Gastroesophageal sphincter (tissue), 4 donors: ENCODE results near the gene ATXN7L3. TPM values are rescaled to one million over a fixed set of nuclear protein-coding genes. Genes with fewer than 3 reads are reported as not detected.
A peak's percentile ranks its signal among the peaks of the same experiment; 100 is the strongest.

Experiments used
- ATAC-seq: fragments of 150-250 bp; one replicate; pipeline ENCODE4 v1.9.1; 2016; ENCODE audit warnings: mild to moderate bottlenecking, moderate library complexity
- H3K27ac ChIP-seq, 4 donors: fragments of 200-600 bp; sonication (generic) in 3 of 4; 1 replicate in 3 of 4; 2 replicates in 1 of 4; pipeline ENCODE4 v1.5.1; 2016 to 2019
- H3K27me3 ChIP-seq: fragments of 200-600 bp; sonication (generic); one replicate; pipeline ENCODE4 v1.5.1; 2019
- H3K36me3 ChIP-seq, 2 donors: fragments of 200-600 bp; sonication (generic); one replicate each; pipeline ENCODE4 v1.5.1; 2019; ENCODE audit warnings: control low read depth in 1 of 2
- H3K4me1 ChIP-seq, 3 donors: fragments of 200-600 bp; sonication (generic); 1 replicate in 2 of 3; 2 replicates in 1 of 3; pipeline ENCODE4 v1.5.1; 2016 to 2019; ENCODE audit warnings: control low read depth in 2 of 3
- H3K4me3 ChIP-seq, 2 donors: fragments of 200-600 bp; sonication (generic); one replicate each; pipeline ENCODE4 v1.5.1; 2019; ENCODE audit warnings: mild to moderate bottlenecking in 1 of 2, moderate library complexity in 1 of 2
- H3K9me3 ChIP-seq, 3 donors: fragments of 200-600 bp; sonication (generic); one replicate each; pipeline ENCODE4 v1.5.1; 2017 to 2019; ENCODE audit warnings: control low read depth in 2 of 3
- EP300 ChIP-seq: sonication (generic); formaldehyde crosslinking; IDR thresholded peaks from one replicate; pipeline ENCODE4 v1.6.1; 2017; ENCODE audit warnings: antibody characterized with exemption, mild to moderate bottlenecking
- POLR2A ChIP-seq, 2 donors: fragments of 450-650 bp; IDR thresholded peaks; one replicate each; pipeline ENCODE4 v1.6.1; 2017; ENCODE audit warnings: antibody characterized with exemption in 2 of 2, mild to moderate bottlenecking in 2 of 2, moderate library complexity in 1 of 2
- POLR2AphosphoS5 ChIP-seq: sonication (generic); formaldehyde crosslinking; IDR thresholded peaks from one replicate; pipeline ENCODE4 v1.6.1; 2017; ENCODE audit warnings: antibody characterized with exemption
- WGBS, 2 donors: methylation state at CpG; one replicate each; pipeline ENCODE4 v1.1.5; 2018; ENCODE audit warnings: low coverage in 1 of 2; 5-methylcytosine and 5-hydroxymethylcytosine counted together
- total RNA-seq, 4 donors: library from RNA; depleted of rRNA; stranded (reverse); fragments of >200 nt; gene quantifications; one replicate each; pipeline ENCODE4 v1.1.0, GENCODE V29; 2016
- TF ChIP-seq, protein P1 (sequence below), 4 experiments: fragments of 200-600 bp in 2 of 4; fragments of 450-650 bp in 2 of 4; sonication (generic) in 1 of 4; IDR thresholded peaks; one replicate each; pipeline ENCODE4 v1.5.1; 2017 to 2019; ENCODE audit warnings: antibody characterized with exemption in 4 of 4, mild to moderate bottlenecking in 2 of 4, moderate library complexity in 2 of 4

The ATXN7L3 gene
- total RNA-seq, 4 donors from 2014 or later: 33.2 to 63.0 (median 49.0) TPM

DNA sequence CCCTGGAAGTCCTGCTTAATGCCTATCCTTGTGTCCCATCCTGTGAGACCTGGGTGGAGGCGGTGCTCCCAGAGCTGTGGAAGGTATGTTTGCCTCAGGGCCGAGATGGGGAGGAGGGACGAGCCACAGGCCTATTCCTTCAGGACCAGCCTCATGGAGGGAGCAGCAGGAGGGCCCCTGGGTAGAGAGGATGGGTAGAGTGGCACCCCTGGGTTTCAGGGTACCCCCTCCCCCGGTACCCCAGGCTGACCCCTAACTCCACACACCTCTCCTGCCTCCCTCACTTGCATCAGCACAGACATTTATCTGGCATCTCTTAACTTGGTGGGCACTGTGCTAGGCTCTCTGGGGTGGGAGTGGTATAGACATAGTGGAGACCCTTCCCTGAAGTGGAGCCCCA, 22.0 kb downstream of the ATXN7L3 start:
- H3K36me3 ChIP-seq: peaks cover 0 to 61% of the 10 kb centered on the region in 2 donors
- H3K27me3 ChIP-seq: no peaks in the 10 kb centered on the region
- no CpG with 5 or more reads among the region's 4 CpGs for WGBS, 2 donors
- TF ChIP-seq POLR2A (IDR thresholded peaks at IDR 0.05) (no peak), POLR2AphosphoS5 (no peak), EP300 (no peak)
- TF ChIP-seq, protein P1, sequence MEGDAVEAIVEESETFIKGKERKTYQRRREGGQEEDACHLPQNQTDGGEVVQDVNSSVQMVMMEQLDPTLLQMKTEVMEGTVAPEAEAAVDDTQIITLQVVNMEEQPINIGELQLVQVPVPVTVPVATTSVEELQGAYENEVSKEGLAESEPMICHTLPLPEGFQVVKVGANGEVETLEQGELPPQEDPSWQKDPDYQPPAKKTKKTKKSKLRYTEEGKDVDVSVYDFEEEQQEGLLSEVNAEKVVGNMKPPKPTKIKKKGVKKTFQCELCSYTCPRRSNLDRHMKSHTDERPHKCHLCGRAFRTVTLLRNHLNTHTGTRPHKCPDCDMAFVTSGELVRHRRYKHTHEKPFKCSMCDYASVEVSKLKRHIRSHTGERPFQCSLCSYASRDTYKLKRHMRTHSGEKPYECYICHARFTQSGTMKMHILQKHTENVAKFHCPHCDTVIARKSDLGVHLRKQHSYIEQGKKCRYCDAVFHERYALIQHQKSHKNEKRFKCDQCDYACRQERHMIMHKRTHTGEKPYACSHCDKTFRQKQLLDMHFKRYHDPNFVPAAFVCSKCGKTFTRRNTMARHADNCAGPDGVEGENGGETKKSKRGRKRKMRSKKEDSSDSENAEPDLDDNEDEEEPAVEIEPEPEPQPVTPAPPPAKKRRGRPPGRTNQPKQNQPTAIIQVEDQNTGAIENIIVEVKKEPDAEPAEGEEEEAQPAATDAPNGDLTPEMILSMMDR (IDR thresholded peaks at IDR 0.05): no peak
- no peak for ATAC-seq
- no peaks in the 10 kb centered on the region for H3K9me3 ChIP-seq
- peaks cover 0 to under 1% (median 0%) of the 10 kb centered on the region in 3 donors for H3K4me1 ChIP-seq
- H3K27ac ChIP-seq: no peak overlapping the region
- H3K4me3 ChIP-seq: no peak overlapping the region

DNA sequence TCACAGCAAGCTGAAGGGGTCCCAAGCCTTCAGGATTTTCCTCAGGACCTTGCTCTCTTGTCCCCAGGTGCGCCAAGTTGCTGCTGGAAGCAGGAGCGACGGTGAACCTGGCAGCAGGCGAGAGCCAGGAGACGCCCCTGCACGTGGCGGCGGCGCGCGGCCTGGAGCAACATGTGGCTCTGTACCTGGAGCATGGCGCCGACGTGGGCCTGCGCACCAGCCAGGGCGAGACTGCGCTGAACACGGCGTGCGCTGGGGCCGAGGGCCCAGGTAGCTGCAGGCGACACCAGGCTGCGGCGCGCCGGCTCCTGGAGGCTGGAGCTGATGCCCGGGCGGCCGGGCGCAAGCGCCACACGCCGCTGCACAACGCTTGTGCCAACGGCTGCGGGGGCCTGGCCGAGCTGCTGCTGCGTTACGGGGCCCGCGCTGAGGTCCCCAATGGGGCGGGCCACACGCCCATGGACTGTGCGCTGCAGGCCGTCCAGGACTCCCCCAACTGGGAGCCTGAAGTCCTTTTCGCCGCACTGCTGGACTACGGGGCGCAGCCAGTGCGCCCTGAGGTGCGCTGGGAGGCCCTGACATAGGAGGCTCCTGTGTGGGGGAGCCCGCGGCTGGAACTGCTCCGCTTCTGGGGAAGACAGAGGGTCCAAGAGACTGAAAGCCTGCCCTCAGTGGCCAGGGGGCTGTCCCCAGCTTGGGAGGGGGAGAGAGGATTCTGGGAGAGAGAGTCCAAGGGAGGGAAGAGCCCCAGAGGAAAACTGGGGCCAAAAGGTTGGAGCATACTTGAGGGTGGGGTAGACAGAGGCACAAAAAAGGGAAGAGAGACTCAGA, 22.8 kb downstream of the ATXN7L3 start:
- no peak overlapping the region for H3K27ac ChIP-seq
- ATAC-seq: peak; percentile 19
- no CpG with 5 or more reads among the region's 54 CpGs for WGBS, 2 donors
- H3K4me1 ChIP-seq: peaks cover 0 to 8% (median 0%) of the 10 kb centered on the region in 3 donors
- H3K27me3 ChIP-seq: no peaks in the 10 kb centered on the region
- no peak overlapping the region for H3K4me3 ChIP-seq
- peaks cover 0 to 53% of the 10 kb centered on the region in 2 donors for H3K36me3 ChIP-seq
- TF ChIP-seq POLR2AphosphoS5 (no peak), EP300 (no peak), POLR2A (IDR thresholded peaks at IDR 0.05) (no peak)
- TF ChIP-seq, protein P1 (IDR thresholded peaks at IDR 0.05): no peak
- no peaks in the 10 kb centered on the region for H3K9me3 ChIP-seq

DNA sequence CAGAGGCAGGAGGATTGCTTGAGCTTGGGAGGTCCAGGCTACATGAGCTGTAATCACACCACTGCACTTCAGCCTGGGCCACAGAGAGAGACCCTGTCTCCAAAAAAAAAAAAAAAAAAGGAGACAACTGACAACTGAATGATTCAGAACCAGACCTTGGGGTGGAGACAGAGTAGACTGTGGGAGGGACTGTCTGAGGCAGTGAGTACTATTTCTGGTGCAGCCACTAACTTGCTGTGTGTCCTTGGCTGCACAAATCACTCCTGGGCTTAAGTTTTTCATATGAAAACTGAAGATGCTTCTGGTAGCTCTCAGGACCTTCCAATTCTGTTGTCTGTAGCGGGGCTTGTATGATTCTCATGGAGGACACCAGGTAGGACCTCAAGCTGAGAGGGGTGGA, 23.4 kb downstream of the ATXN7L3 start:
- no peak overlapping the region for H3K27ac ChIP-seq
- TF ChIP-seq, protein P1 (IDR thresholded peaks at IDR 0.05): no peak
- TF ChIP-seq EP300 (no peak), POLR2A (IDR thresholded peaks at IDR 0.05) (no peak), POLR2AphosphoS5 (no peak)
- no peak overlapping the region for H3K4me3 ChIP-seq
- no peak for ATAC-seq
- peaks cover 0 to 48% of the 10 kb centered on the region in 2 donors for H3K36me3 ChIP-seq
- H3K9me3 ChIP-seq: no peaks in the 10 kb centered on the region
- 80 to 100% methylated on average over 1 of the region's 1 CpG for WGBS, 2 donors
- peaks cover 0 to 14% (median 0%) of the 10 kb centered on the region in 3 donors for H3K4me1 ChIP-seq
- H3K27me3 ChIP-seq: no peaks in the 10 kb centered on the region

DNA sequence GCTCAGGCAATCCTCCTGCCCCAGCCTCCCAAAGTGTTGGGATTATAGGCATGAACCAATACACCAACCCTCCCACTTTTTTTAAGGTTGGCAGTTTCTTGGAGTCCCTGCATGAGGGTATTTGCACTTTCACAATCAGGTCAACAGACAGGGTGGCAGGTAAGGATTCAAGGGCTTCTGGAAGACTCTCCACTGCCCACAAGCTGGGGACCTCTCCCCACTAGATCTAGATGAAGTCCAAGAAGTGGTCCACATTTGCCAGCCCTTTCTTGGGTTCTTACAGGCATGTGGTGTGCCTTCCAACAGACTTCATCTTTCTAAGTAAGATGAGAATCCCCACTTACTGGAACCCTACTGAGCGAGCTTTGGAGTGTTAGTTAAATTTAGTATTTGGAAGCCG, 25.3 kb downstream of the ATXN7L3 start:
- WGBS, 2 donors: 100% methylated on average over 1 of the region's 2 CpGs; no CpG with 5 or more reads in 1 of the 2 donors
- no peak for ATAC-seq
- no peak for TF ChIP-seq EP300
- no peak for TF ChIP-seq POLR2A (IDR thresholded peaks at IDR 0.05)
- TF ChIP-seq, protein P1 (IDR thresholded peaks at IDR 0.05): no peak
- TF ChIP-seq POLR2AphosphoS5: no peak
- no peak overlapping the region for H3K27ac ChIP-seq
- H3K36me3 ChIP-seq: peaks cover 0 to 47% of the 10 kb centered on the region in 2 donors
- H3K4me3 ChIP-seq: no peak overlapping the region
- peaks cover 0 to 32% (median 4%) of the 10 kb centered on the region in 3 donors for H3K4me1 ChIP-seq
- H3K27me3 ChIP-seq: no peaks in the 10 kb centered on the region
- H3K9me3 ChIP-seq: no peaks in the 10 kb centered on the region
